HepG2 (cell line): Measurements from ENCODE around the gene BCAR3. TPM values are rescaled to one million over a fixed set of nuclear protein-coding genes. Genes with fewer than 3 reads are reported as not detected.

Experiments
- ATAC-seq: fragments of 200-7000 bp; cut with Tn5 transposase; 3 replicates; pipeline ENCODE4 v1.9.1; 2020; ENCODE audit warnings: mild to moderate bottlenecking, moderate library complexity
- BruUV-seq: library from RNA; stranded (reverse); fragments of 400-500 nt; replicated peaks from 2 replicates; lab custom pipeline; 2021; lab: Mats Ljungman, UMichigan
- CTCF ChIA-PET: fragments of 300-600 bp; formaldehyde crosslinking; extraction: SDS; loops from one replicate; lab custom pipeline; 2021; ENCODE audit warnings: low total read pairs, inconsistent platforms, low intra/inter-chr PET ratio; lab: Yijun Ruan, JAX
- POLR2A ChIA-PET: fragments of 350-600 bp; sonication (Branson Sonifier 250); formaldehyde crosslinking; loops from one replicate; lab custom pipeline; 2020; ENCODE audit warnings: antibody characterized with exemption, inconsistent platforms; lab: Yijun Ruan, JAX
- DNase-seq: peaks from one replicate; pipeline ENCODE4 v3.0.0-alpha.2; 2015; ENCODE audit warnings: low spot score
- FAIRE-seq: peaks from 3 replicates; lab custom pipeline; 2011; peaks lifted over from hg19 to GRCh38; lab: Jason Lieb, UNC
- H2AFZ ChIP-seq: one replicate; pipeline ENCODE4 v1.6.1; 2011; ENCODE audit warnings: low read length, inconsistent platforms
- H3K27ac ChIP-seq: fragments of 300-600 bp; 3 replicates; pipeline ENCODE4 v1.8.0; 2011; ENCODE audit warnings: mixed run types, mild to moderate bottlenecking, mixed read lengths, low read length, inconsistent platforms; ENCODE audit not compliant: insufficient read depth; ENCODE audit errors: extremely low read length
- H3K27me3 ChIP-seq, 2 experiments: fragments of 200-600 bp in 1 of 2; 2 replicates in 1 of 2; 3 replicates in 1 of 2; pipeline versions ENCODE4 v1.6.0 to v1.8.0; 2011; ENCODE audit warnings: low read length in 2 of 2, mild to moderate bottlenecking in 2 of 2, moderate library complexity in 2 of 2, inconsistent platforms in 1 of 2; ENCODE audit not compliant: insufficient read depth in 2 of 2, control insufficient read depth in 1 of 2
- H3K36me3 ChIP-seq, 2 experiments: fragments of 200-600 bp in 1 of 2; replicated peaks in 1 of 2; 2 replicates in 1 of 2; 3 replicates in 1 of 2; pipeline versions ENCODE4 v1.5.1 to v1.8.0; 2011; ENCODE audit warnings: low read length in 2 of 2, inconsistent platforms in 1 of 2; ENCODE audit not compliant: insufficient read depth in 2 of 2, control insufficient read depth in 1 of 2
- H3K4me1 ChIP-seq: 2 replicates; pipeline ENCODE4 v1.5.1; 2012; ENCODE audit warnings: low read length, inconsistent platforms; ENCODE audit not compliant: insufficient read depth
- H3K4me2 ChIP-seq: 2 replicates; pipeline ENCODE4 v1.6.0; 2011; ENCODE audit warnings: low read depth, low read length, inconsistent platforms
- H3K4me3 ChIP-seq, 3 experiments: fragments of 200-600 bp in 1 of 3; sonication (generic), shearing (Covaris generic) in 1 of 3; replicated peaks in 1 of 3; 2 replicates each; pipeline ENCODE4 v1.5.1; 2011 to 2016; ENCODE audit warnings: low read length in 3 of 3, inconsistent platforms in 2 of 3, low read depth in 2 of 3, mild to moderate bottlenecking in 2 of 3, control low read depth in 1 of 3, mixed read lengths in 1 of 3; ENCODE audit not compliant: insufficient read depth in 1 of 3
- H3K79me2 ChIP-seq: one replicate; pipeline ENCODE4 v1.6.1; 2011; ENCODE audit warnings: low read length, inconsistent platforms; ENCODE audit not compliant: insufficient read depth
- H3K9ac ChIP-seq: 2 replicates; pipeline ENCODE4 v1.6.0; 2011; ENCODE audit warnings: mild to moderate bottlenecking, low read depth, low read length, inconsistent platforms; ENCODE audit not compliant: insufficient read depth
- H3K9me3 ChIP-seq: 2 replicates; pipeline ENCODE4 v1.5.1; 2012; ENCODE audit warnings: mild to moderate bottlenecking, low read length
- H4K20me1 ChIP-seq: 2 replicates; pipeline ENCODE4 v1.6.0; 2011; ENCODE audit warnings: inconsistent platforms, mild to moderate bottlenecking, low read length, moderate library complexity; ENCODE audit not compliant: insufficient read depth
- HNRNPH1 ChIP-seq: fragments of 200-400 bp; formaldehyde crosslinking; optimal IDR thresholded peaks from 2 replicates; pipeline ENCODE3; 2017; ENCODE audit warnings: mild to moderate bottlenecking, low read depth, low read length
- KLF16 ChIP-seq, 2 experiments: sonication (generic) in 1 of 2; formaldehyde crosslinking in 1 of 2; IDR thresholded peaks; 2 replicates each; pipeline versions ENCODE4 v1.6.1 to v1.8.0; 2016 to 2023; ENCODE audit warnings: missing genetic modification reagents in 2 of 2, missing compliant biosample characterization in 1 of 2
- MAZ ChIP-seq, 2 experiments: sonication (generic) in 1 of 2; formaldehyde crosslinking in 1 of 2; IDR thresholded peaks; 2 replicates each; pipeline versions ENCODE4 v1.5.0 to v1.6.1; 2012 to 2020; ENCODE audit warnings: low read depth in 2 of 2, mild to moderate bottlenecking in 2 of 2, borderline replicate concordance in 1 of 2, improper control_type of control experiment in 1 of 2, low read length in 1 of 2, missing genetic modification reagents in 1 of 2, moderate library complexity in 1 of 2
- RBFOX2 ChIP-seq: fragments of 200-400 bp; formaldehyde crosslinking; IDR thresholded peaks from 2 replicates; pipeline ENCODE4 v1.6.1; 2017; ENCODE audit warnings: low read depth, mild to moderate bottlenecking, low read length
- TEF ChIP-seq: sonication (generic); formaldehyde crosslinking; IDR thresholded peaks from 2 replicates; pipeline ENCODE4 v1.5.0; 2020; ENCODE audit warnings: missing genetic modification reagents
- TP53 ChIP-seq: sonication (generic); formaldehyde crosslinking; conservative IDR thresholded peaks from 2 replicates; pipeline ENCODE4 v1.4.0; 2020; ENCODE audit warnings: missing genetic modification reagents
- ZC3H13 ChIP-seq: sonication (generic); formaldehyde crosslinking; IDR thresholded peaks from 2 replicates; pipeline ENCODE4 v1.8.1; 2023; ENCODE audit warnings: mild to moderate bottlenecking, missing genetic modification reagents, moderate library complexity
- WGBS: methylation state at CpG from one replicate; pipeline ENCODE4 v1.1.6; 2017; ENCODE audit warnings: low lambda C conversion rate; 5-methylcytosine and 5-hydroxymethylcytosine counted together
- in situ Hi-C: cut with HindIII; loops from 2 replicates; pipeline ENCODE4 v1.10.0; 2017; ENCODE audit warnings: low pct_unique_long_range_greater_than_20kb; ENCODE audit not compliant: extremely low pct_ligation_motif_present
- intact Hi-C: fragments of 100-400 bp; cut with micrococcal nuclease; formaldehyde crosslinking; loops from one replicate; pipeline ENCODE4 v1.10.0; 2022; ENCODE audit not compliant: unreplicated experiment
- polyA plus RNA-seq, 8 experiments: library from polyadenylated mRNA; depleted of rRNA in 3 of 8; stranded (reverse) in 7 of 8; unstranded in 1 of 8; fragments of >200 nt; fragmentation: Illumina TruSeq in 4 of 8; extraction: Trizol in 4 of 8; gene quantifications; 2 replicates each; pipeline versions ENCODE4 v1.2.1 to v1.2.3, GENCODE V29; 2011 to 2016; ENCODE audit warnings: low read depth in 4 of 8, missing spikeins in 1 of 8, mixed read lengths in 1 of 8; ENCODE audit not compliant: insufficient read depth in 1 of 8
- total RNA-seq, 5 experiments: library from RNA; depleted of rRNA; stranded (reverse); fragments of >200 nt; fragmentation: Illumina TruSeq; extraction: Trizol; gene quantifications; 2 replicates each; pipeline ENCODE4 v1.2.3, GENCODE V29; 2016; ENCODE audit warnings: low read depth in 1 of 5
- TF ChIP-seq, protein P1 (sequence below): sonication (generic); formaldehyde crosslinking; IDR thresholded peaks from 2 replicates; pipeline ENCODE4 v1.4.0; 2020; ENCODE audit warnings: missing genetic modification reagents
- TF ChIP-seq, protein P2 (sequence below): sonication (generic); formaldehyde crosslinking; conservative IDR thresholded peaks from 2 replicates; pipeline ENCODE4 v1.4.0; 2020; ENCODE audit warnings: missing genetic modification reagents

Gene BCAR3
- total and polyA plus RNA-seq, 2 of the 13 experiments (the other 11 are each of a cell fraction or from before 2014, with no cell fraction given) = 3.6 to 4.8 TPM

DNA sequence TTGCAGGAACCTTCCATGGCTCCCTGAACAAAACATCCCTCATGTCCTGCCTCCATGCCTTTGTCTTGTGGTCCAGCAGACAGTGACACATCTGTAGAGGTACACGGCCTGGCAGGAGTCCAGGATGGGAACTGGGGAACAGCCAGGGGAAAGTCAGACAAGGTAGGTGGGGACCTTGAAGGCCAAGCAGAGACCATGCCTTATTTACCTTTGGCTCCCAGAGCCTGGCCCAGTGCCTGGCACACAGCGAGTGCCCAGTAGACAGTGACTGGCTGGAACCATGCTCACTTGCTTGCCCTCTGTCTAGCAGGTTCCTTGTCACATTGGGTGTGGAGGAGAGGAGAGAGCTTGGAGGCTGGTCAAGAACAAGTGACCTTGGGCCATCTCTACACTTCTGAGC lies 81.0 kb downstream of the BCAR3 start (continued):
- TF ChIP-seq MAZ (IDR thresholded peaks at IDR 0.05; ENCODE audit: borderline replicate concordance, low read depth, low read length) (no peak), MAZ (CRISPR knock-in tag; IDR thresholded peaks at IDR 0.05; ENCODE audit: low read depth) (no peak), ZC3H13 (peak; percentile 16; the same call in 1 of the 2 replicates), HNRNPH1 (no peak), RBFOX2 (no peak), TEF (CRISPR knock-in tag) (no peak), TP53 (no peak)
- TF ChIP-seq, protein P1, sequence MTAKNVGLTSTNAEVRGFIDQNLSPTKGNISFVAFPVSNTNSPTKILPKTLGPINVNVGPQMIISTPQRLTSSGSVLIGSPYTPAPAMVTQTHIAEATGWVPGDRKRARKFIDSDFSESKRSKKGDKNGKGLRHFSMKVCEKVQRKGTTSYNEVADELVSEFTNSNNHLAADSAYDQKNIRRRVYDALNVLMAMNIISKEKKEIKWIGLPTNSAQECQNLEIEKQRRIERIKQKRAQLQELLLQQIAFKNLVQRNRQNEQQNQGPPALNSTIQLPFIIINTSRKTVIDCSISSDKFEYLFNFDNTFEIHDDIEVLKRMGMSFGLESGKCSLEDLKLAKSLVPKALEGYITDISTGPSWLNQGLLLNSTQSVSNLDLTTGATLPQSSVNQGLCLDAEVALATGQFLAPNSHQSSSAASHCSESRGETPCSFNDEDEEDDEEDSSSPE (CRISPR knock-in tag) = no peak
- TF ChIP-seq, protein P2, sequence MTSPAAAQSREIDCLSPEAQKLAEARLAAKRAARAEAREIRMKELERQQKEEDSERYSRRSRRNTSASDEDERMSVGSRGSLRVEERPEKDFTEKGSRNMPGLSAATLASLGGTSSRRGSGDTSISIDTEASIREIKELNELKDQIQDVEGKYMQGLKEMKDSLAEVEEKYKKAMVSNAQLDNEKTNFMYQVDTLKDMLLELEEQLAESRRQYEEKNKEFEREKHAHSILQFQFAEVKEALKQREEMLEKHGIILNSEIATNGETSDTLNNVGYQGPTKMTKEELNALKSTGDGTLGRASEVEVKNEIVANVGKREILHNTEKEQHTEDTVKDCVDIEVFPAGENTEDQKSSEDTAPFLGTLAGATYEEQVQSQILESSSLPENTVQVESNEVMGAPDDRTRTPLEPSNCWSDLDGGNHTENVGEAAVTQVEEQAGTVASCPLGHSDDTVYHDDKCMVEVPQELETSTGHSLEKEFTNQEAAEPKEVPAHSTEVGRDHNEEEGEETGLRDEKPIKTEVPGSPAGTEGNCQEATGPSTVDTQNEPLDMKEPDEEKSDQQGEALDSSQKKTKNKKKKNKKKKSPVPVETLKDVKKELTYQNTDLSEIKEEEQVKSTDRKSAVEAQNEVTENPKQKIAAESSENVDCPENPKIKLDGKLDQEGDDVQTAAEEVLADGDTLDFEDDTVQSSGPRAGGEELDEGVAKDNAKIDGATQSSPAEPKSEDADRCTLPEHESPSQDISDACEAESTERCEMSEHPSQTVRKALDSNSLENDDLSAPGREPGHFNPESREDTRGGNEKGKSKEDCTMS (CRISPR knock-in tag) = no peak

DNA sequence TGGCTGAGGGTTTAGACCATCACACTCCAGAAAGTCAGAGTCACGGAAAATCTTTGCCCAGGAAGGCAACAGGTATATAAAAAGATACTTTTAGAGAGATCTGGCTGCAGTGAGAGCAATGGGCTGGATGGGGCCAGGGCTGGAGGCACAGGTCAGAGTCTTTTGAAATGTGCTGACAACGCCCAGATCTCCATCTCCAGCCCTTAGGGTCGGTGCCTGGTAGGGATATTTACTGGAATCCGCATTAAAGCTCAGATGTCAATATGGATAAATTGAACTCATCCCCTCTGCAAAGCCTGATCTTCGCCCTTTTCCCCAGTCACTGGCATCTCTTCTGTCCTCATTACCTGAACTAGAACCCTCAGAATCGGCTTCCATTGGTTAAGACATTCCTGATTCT lies 82.2 kb downstream of the BCAR3 start:
- FAIRE-seq (no peak), ATAC-seq (no peak), DNase-seq (no peak)
- WGBS = 92% methylated on average over 6 of the region's 6 CpGs
- no peak overlapping the region for H2AFZ ChIP-seq
- POLR2A ChIA-PET = interaction anchor here (3.2 to 4.8 kb wide), 2 partner anchors 7 to 18 kb away, joined by 13 to 25 read pairs; no protein-coding TSS in a partner anchor
- BruUV-seq = no TSS peak
- no peak overlapping the region for H3K4me3 ChIP-seq
- H3K4me2 ChIP-seq = no peak overlapping the region
- intact Hi-C loops (no loop called here), in situ Hi-C loops (no loop called here)
- peaks cover 23 to 81% of the 10 kb centered on the region in 2 experiments for H3K36me3 ChIP-seq
- CTCF ChIA-PET = no interaction called here
- TF ChIP-seq RBFOX2 = peak; percentile 35; the same call in 1 of the 2 replicates
- TF ChIP-seq KLF16 (CRISPR knock-in tag; IDR thresholded peaks at IDR 0.05) = no peak
- H3K9me3 ChIP-seq = no peaks in the 10 kb centered on the region
- peaks cover 73% of the 10 kb centered on the region for H3K4me1 ChIP-seq
- no peak overlapping the region for H3K27ac ChIP-seq
- H3K9ac ChIP-seq = no peak overlapping the region
- peaks cover 37% of the 10 kb centered on the region for H3K79me2 ChIP-seq
- peaks cover 19% of the 10 kb centered on the region; the same call in 1 of the 2 replicates for H4K20me1 ChIP-seq
- H3K27me3 ChIP-seq = no peaks in the 10 kb centered on the region
